Mucosa of stomach (tissue), 1 donor: ENCODE data around the gene KCNK17.

ENCODE experiments used
- H3K27me3 ChIP-seq: one replicate; pipeline ENCODE4 v1.7.0; 2013; ENCODE audit warnings: mild to moderate bottlenecking, low read length; ENCODE audit not compliant: control insufficient read depth, insufficient read depth
- H3K36me3 ChIP-seq: one replicate; pipeline ENCODE4 v1.7.0; 2013; ENCODE audit warnings: low read length; ENCODE audit not compliant: control insufficient read depth, insufficient read depth
- H3K4me1 ChIP-seq: one replicate; pipeline ENCODE4 v1.7.0; 2013; ENCODE audit warnings: mild to moderate bottlenecking, low read length; ENCODE audit not compliant: control insufficient read depth, insufficient read depth
- H3K4me3 ChIP-seq: one replicate; pipeline ENCODE4 v1.7.0; 2013; ENCODE audit warnings: low read length
- H3K9ac ChIP-seq: one replicate; pipeline ENCODE4 v1.7.0; 2013; ENCODE audit warnings: mild to moderate bottlenecking, low read length, moderate library complexity
- H3K9me3 ChIP-seq: one replicate; pipeline ENCODE4 v1.7.0; 2013; ENCODE audit warnings: mild to moderate bottlenecking, low read length, moderate library complexity; ENCODE audit not compliant: control insufficient read depth
- donor health status: Pancreatic carcinoma.

KCNK17 gene

DNA sequence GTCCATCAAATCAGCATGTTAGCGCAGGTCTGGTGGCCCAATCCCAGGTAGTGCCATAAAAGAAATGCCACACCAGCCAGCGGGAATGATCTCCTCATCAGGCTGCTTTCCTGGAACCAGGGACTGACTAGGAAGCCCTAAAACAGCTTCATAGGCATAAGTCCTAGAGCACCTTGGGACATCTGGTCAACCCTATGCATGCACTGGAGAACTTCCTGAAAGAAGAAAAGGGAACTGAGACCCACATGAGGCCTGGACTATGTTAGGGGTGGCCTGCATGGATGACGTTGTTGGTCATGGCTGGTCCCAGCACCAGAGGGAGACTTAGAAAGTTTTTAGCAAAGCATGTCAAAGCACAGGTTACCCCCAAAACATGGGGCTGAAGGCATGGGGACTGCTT lies 15.8 kb upstream of the KCNK17 start:
- H3K4me1 ChIP-seq, result no peaks in the 10 kb centered on the region
- H3K4me3 ChIP-seq, result no peak overlapping the region
- no peak overlapping the region for H3K9ac ChIP-seq
- no peaks in the 10 kb centered on the region for H3K9me3 ChIP-seq
- H3K27me3 ChIP-seq, result no peaks in the 10 kb centered on the region
- no peaks in the 10 kb centered on the region for H3K36me3 ChIP-seq

DNA sequence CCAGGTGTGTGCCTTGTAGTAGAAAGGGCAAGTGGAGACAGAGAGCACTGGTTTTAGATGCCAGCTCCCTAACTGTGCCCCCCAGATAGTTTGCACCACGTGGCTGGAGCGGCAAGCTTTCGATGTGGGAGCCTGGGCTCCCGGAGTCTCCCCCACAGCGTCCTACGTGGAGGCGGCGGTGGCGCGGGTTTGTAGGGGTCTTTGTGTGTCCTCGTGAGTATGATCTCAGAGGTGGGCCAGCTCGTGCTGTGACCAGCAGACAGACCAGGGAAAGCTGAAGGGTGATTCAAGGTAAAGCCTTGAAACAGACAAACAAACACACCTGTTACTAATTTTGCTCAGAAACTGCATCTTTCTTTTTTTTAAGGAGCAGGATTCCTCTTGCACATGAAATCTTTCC lies 13.8 kb upstream of the KCNK17 start:
- Histone ChIP-seq H3K4me1 (no peaks in the 10 kb centered on the region), H3K9ac (no peak overlapping the region), H3K27me3 (no peaks in the 10 kb centered on the region), H3K4me3 (no peak overlapping the region), H3K9me3 (no peaks in the 10 kb centered on the region), H3K36me3 (no peaks in the 10 kb centered on the region)

DNA sequence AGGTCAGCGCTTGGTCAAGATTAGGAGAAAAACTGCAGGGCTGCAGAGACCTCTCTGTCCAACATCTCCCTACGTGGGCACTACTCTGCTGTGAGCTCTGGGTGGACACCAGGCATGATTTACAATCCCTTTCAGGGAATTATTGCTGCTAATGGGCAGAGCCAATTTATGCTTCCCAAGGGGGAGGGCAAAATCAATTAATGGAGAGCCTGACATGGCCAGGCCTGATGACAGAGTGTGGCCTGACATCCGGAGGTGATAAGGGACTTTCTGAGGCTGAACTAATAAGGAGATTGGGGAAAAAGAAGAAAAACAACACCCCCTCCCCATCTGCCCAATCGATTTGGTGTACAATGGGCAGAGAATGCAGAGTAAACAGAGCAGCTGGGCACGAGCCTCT lies 13.3 kb upstream of the KCNK17 start:
- Histone ChIP-seq H3K9me3 (no peaks in the 10 kb centered on the region), H3K4me3 (no peak overlapping the region), H3K4me1 (no peaks in the 10 kb centered on the region), H3K27me3 (no peaks in the 10 kb centered on the region), H3K9ac (no peak overlapping the region), H3K36me3 (no peaks in the 10 kb centered on the region)

DNA sequence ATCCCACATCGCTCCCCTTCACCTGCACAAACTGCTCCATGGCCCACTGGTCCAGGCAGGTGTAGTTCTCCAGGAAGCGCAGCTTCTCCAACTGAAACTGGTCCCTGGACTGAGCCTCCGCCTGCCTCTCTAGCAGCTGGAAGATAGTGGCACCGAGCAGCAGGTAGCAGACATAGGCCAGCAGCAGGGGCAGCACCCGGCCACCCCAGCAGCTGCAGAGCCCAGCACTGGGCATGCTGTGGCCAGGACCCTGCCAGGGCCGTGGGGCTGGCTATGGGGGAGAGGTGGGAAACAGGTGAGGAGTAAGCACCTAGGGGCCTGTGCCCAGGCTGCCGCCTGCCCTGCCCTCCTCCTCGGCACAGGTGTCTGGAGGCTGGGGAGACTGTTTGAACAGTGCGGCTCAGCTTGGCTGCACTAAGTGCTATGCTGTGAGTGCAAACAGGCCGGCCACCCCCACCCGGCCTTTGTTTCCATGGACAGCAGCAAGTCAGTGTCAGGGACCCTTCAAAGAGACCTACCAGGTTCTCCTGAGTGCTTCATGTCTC lies 8.2 kb upstream of the KCNK17 start, which contains the start of gene KCNK16:
TSS of gene KCNK16 (minus strand) at position 397 of the 545 bp plus-strand sequence. CDS start at position 235, 162 bp downstream.
- H3K4me3 ChIP-seq, result no peak within 1 kb of the TSS
- peak within 1 kb of the TSS; percentile 9 for H3K9ac ChIP-seq
- H3K27me3 ChIP-seq, result no peaks in the 10 kb centered on the region
- no peaks in the 10 kb centered on the region for H3K36me3 ChIP-seq
- no peaks in the 10 kb centered on the region for H3K9me3 ChIP-seq
- no peaks in the 10 kb centered on the region for H3K4me1 ChIP-seq

DNA sequence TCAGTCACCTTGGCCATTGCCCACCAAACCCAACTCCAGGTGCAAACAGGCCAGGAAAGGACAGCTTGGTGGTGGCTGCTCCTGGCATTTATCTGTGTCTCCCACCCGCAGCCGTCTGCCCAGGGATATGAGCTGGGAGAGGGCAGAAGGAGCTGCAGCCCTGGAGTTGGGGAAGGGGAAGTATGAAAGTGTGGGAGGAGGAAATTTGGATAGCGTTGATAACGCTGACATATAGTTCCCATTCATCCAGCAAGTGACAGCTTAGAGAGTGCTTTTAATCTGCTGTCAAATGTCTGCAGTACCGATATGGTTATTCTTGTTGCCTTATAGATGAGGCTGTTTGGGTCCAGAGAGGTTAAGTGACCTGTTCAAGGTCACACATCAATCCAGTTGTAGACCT lies 7.5 kb upstream of the KCNK17 start:
- Histone ChIP-seq H3K4me1 (no peaks in the 10 kb centered on the region), H3K9ac (no peak overlapping the region), H3K36me3 (no peaks in the 10 kb centered on the region), H3K9me3 (no peaks in the 10 kb centered on the region), H3K27me3 (no peaks in the 10 kb centered on the region), H3K4me3 (no peak overlapping the region)

DNA sequence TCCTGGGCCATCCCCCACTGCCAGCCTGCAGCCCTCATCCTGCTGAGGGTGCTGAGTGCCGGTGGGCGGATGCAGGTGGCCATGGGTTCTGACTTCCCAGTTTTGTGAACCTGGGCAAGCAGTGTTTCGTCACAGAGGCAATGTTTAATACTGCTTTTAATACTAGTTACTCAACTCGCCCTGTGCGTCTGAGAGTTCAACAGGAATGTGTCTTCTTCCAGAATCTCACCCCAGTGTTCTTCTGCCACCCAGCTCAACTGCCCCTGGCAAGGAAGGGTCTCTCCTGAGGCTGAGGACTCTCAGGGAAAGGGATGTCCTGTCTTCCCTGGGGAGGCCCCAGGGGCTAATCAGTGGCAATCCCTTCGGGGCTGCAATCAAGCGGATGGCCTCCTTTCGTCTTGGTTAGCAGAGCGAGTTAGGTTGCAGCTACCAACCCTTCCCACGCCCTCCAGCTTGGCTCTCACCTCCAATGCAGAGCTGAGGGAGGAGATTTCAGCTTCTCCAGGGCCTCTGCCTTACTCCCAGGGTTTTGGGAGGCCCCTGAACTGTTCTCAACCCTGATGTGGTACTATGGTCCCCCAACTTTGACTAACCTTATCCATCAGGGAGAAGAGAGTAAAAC lies 6.3 kb upstream of the KCNK17 start:
- no peak overlapping the region for H3K9ac ChIP-seq
- peaks cover 3% of the 10 kb centered on the region for H3K27me3 ChIP-seq
- H3K4me1 ChIP-seq, result no peaks in the 10 kb centered on the region
- no peaks in the 10 kb centered on the region for H3K9me3 ChIP-seq
- no peak overlapping the region for H3K4me3 ChIP-seq
- H3K36me3 ChIP-seq, result no peaks in the 10 kb centered on the region

DNA sequence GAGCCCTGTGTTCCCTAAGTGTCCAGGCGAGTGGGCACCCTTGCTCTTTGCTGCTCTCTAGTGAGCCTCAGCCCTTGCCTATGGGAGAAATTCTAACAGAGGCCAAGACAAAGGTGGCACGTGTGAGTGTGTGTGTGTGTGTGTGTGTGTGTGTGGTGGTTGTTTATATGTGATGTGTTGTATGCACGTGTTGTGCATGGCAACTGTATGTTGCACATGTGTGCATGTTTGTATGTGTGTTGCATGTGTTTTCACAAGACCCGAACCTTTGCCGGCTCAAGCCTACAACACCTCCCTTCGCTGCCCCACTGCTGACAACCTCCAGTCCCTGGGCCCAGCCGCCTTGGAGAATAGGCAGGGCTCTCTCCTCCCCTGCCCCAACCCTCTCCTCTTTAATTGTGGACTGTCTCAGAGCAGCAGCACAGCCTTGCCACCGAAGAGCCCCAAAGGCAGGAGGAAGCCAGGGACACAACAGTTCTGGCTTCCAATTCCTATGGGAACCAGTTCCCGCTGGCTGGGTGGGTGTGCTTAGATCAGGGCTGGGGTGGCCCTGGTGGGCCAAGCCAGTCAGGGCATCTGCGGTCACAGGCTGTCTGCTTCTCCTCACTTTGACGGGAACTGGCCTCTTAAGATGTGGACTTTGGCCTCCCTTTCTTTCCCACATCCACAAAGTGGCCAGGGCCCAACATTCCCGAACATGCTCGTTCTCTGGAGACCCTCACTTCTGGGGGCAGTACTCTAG lies 5.6 kb upstream of the KCNK17 start:
- H3K27me3 ChIP-seq, result peaks cover 10% of the 10 kb centered on the region
- no peak overlapping the region for H3K4me3 ChIP-seq
- H3K9ac ChIP-seq, result no peak overlapping the region
- H3K36me3 ChIP-seq, result no peaks in the 10 kb centered on the region
- H3K4me1 ChIP-seq, result no peaks in the 10 kb centered on the region
- H3K9me3 ChIP-seq, result no peaks in the 10 kb centered on the region

DNA sequence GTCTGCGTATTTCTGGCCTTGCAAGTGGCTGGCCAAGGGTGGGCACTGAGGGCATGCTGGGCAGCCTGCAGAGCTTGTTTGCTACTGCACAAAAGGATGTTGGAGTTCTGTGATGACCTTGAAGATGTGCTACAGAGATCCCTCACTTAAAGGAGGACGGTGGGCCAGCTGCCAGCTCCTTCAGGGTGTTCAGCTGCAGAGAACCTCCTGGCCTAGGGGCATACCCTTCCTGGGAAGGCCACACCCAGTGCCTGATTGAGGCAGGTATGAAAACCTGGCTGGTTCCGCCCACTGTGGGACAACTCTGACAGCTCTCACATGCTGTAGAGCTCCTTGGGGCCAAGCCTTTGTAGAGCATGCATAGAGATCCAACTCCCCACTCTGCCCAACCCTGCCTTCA lies 3.0 kb upstream of the KCNK17 start:
- peaks cover 20% of the 10 kb centered on the region for H3K4me1 ChIP-seq
- peaks cover 35% of the 10 kb centered on the region for H3K27me3 ChIP-seq
- no peak overlapping the region for H3K4me3 ChIP-seq
- no peak overlapping the region for H3K9ac ChIP-seq
- no peaks in the 10 kb centered on the region for H3K36me3 ChIP-seq
- H3K9me3 ChIP-seq, result no peaks in the 10 kb centered on the region

DNA sequence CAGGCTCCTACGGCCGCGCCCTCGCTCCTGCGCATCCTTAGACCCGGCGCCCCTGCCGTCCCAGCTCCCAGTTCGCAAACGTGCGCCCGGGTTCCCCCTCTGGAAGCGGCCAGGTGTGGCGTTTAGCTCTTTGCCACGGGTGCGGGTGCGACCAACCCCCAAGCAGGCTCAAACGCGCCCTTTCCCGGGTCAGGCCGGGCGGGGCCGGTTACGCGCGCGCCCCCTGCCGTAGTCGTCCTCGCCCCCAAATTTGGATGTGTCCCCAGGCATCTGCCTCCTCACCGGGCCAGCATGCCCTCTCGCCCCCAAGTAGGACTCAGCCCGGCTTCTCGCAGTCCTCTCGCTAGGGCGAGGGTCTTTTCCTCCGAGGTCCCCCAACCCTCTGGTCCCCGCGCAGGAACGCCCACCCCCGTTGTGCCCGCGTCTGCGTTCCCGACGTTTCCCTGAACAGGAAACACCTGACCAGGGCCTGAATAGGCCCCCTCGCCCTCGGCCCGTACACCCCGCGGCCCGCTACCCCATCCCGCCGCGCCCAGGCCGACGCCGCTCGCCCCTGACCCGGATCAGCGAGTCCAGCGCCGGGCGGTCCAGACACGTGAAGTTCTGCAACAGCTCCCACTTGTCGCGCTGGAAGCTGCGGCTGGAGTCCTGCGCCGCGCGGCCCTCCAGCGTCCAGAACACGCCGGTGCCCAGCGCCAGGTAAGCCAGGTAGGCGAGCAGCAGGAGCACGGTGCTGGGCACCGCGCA lies 520 bp downstream of the KCNK17 start:
- peaks cover 20% of the 10 kb centered on the region for H3K4me1 ChIP-seq
- peak overlapping the region; percentile 15 for H3K9ac ChIP-seq
- H3K4me3 ChIP-seq, result no peak overlapping the region
- peaks cover 54% of the 10 kb centered on the region for H3K27me3 ChIP-seq
- no peaks in the 10 kb centered on the region for H3K9me3 ChIP-seq
- no peaks in the 10 kb centered on the region for H3K36me3 ChIP-seq

DNA sequence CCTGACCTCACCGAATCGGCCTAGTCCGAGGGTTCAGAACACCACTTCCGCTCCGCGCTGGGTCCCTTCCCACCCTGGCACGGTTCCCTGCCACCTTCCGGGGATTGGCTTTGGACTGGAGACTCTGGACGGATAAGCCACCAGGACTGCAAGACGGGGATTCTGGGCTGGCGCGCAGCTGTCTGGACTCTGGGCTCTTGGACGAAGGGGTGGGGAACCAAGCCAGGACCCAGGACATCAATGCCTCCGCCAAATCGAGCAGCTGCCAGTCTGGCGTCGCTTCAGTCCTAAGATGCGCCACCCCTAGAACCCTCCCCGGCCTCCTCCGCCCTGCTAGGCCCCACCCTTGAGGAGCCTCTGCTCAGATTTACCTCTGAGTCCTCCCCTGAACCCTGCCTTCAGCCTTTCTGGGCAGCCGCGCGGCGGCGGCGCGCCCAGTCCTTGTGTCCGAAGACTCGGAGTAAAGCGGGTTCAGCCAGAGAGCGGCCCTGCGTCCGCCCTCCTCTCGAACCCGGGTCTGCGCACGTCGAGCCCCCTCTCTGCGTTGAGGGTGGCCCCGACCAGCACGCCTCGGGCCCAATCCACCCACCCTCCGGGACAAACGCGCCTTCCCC lies 1.2 kb downstream of the KCNK17 start:
- H3K4me1 ChIP-seq, result peaks cover 20% of the 10 kb centered on the region
- no peaks in the 10 kb centered on the region for H3K36me3 ChIP-seq
- H3K4me3 ChIP-seq, result no peak overlapping the region
- H3K9ac ChIP-seq, result peak overlapping the region; percentile 7
- peaks cover 54% of the 10 kb centered on the region for H3K27me3 ChIP-seq
- no peaks in the 10 kb centered on the region for H3K9me3 ChIP-seq

DNA sequence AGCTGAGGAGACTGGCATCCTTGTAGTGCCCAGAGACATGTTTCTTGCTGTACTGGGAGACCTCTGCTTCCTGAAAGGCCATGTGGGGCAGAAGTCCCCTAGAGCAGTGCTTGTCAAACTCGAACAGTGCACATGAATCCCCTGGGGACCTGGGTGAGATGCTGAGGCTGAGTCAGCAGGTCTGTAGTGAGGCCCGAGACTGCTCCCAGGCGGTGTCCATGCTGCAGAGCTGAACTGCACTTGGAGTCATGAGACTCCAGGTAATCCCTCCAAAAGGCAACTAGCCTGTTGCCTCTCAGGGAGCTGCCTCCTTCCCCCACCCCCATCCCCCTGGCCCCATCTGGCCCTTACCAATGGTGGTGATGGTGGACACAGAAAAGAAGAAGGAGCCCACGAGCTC lies 3.7 kb downstream of the KCNK17 start:
- H3K4me3 ChIP-seq, result no peak overlapping the region
- H3K9me3 ChIP-seq, result no peaks in the 10 kb centered on the region
- H3K36me3 ChIP-seq, result no peaks in the 10 kb centered on the region
- H3K9ac ChIP-seq, result no peak overlapping the region
- peaks cover 51% of the 10 kb centered on the region for H3K27me3 ChIP-seq
- H3K4me1 ChIP-seq, result peaks cover 20% of the 10 kb centered on the region
